HG02840 (cell line): ENCODE measurements around the gene PPP1R9A.

Experiments used
- ATAC-seq: cut with Tn5 transposase; IDR thresholded peaks from one replicate; pipeline ENCODE4 v1.9.1; 2021; ENCODE audit warnings: mild to moderate bottlenecking, moderate library complexity, moderate number of reproducible peaks; ENCODE audit not compliant: unreplicated experiment, low FRiP score

The PPP1R9A gene

GRCh38 chr7:94907026-94907810 lies at the start of gene PPP1R9A:
TSS of gene PPP1R9A (plus strand) at chr7:94907594. CDS start at chr7:94910114, 2,520 bp downstream.
- no peak for ATAC-seq

- no peak for ATAC-seq
Measured at GRCh38 chr7:94871132-94871531, 36.3 kb upstream of the PPP1R9A start.

- ATAC-seq, result no peak
Measured at GRCh38 chr7:94873239-94873638, 34.2 kb upstream of the PPP1R9A start.

- no peak for ATAC-seq
Measured at GRCh38 chr7:94874036-94874785, 33.2 kb upstream of the PPP1R9A start.

- ATAC-seq, result no peak
Measured at GRCh38 chr7:94875201-94875600, 32.2 kb upstream of the PPP1R9A start.

GRCh38 chr7:94877731-94878670 lies 29.4 kb upstream of the PPP1R9A start:
- no peak for ATAC-seq

GRCh38 chr7:94882891-94883290 lies 24.5 kb upstream of the PPP1R9A start:
- ATAC-seq, result no peak

DNA sequence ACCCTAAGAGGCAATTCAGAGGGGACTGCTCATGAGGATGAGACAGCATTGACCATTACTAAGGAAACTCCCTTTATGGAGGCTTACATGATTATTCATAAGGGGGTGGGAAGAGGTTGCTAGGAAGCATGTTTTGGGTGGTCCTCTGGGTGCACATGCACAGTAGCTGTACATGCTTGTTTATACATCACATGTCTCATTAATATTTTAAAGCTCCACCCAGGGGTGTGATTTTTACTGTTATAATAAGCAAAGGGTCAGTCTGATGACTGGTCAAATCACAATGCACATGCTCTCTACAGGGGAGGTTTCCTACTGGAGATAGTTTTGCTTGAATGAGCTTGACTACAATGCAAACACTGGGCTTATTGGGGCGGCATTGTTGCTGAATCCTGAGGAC lies 23.8 kb upstream of the PPP1R9A start:
- no peak for ATAC-seq

- ATAC-seq, result no peak
Measured at GRCh38 chr7:94888551-94888950, 18.8 kb upstream of the PPP1R9A start.

GRCh38 chr7:94888995-94889523 lies 18.3 kb upstream of the PPP1R9A start:
- ATAC-seq, result no peak

DNA sequence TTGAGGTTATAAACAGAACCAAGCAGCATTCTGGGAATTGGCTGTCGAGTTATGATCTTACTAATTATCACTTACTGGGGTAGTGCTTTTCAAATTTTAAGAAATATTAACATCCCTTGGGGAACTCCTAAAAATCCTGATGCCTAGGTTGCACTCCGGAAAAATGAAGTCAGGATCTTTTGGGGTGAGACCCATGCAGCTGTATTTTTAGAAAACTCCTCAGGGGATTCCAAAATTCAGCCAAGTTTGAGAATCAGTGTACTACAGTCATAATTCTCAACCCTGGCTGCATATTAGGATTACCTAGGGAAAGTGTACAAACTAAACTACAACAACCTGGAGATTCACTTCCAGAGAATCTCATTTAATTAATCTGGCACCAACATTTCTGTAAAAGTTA lies 17.2 kb upstream of the PPP1R9A start:
- no peak for ATAC-seq

DNA sequence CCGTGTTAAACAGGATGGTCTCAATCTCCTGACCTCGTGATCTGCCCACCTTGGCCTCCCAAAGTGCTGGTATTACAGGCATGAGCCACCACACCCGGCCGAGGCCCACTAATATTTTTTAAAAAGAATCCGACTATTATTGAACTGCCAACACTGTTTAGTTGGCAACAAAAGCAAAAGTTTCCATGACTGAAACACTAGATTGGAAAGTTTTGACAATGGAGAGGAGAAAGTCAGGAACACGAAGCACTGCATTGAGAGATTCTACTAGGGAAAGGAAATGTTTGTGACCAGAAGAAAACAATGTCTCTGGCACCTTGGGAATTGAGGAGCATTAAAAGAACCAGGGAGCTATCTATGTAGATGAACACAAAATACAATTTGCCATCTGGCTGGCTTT lies 13.7 kb upstream of the PPP1R9A start:
- no peak for ATAC-seq

DNA sequence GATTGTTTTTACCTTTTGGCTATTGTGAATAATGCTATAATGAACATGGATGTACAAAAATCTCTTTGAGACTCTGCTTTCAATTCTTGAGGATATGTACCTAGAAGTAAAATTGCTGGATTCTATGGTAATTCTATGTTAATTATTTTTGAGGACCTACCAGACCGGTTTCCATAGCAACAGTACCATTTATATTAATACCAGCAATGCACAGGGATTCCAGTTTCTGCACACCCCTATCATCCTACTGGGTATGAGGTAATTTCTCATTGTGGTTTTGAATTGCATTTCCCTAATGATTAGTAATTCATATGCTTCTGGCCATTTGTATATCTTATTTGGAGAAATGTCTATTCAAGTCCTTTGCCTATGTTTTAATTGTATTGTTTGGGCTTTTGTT lies 9.9 kb upstream of the PPP1R9A start:
- no peak for ATAC-seq

DNA sequence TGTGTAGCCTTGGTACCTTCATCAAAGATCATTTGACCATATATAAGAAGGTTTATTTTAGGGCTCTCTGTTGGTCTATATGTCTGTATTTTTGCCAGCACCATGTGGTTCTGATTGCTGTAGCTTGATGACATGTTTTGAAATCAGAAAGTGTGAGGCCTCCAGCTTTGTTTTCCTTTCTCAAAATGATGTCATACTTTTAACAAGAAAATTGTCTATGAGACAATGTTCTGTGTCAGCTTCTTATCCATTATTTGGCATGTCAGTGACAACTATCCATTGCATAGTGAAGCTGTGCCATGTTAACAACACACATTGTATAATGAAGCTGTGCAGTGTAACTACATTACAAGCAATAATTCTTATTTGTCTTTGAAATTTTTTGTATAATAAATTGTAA lies 9.1 kb upstream of the PPP1R9A start:
- ATAC-seq, result no peak

- no peak for ATAC-seq
Measured at GRCh38 chr7:94901981-94902380, 5.4 kb upstream of the PPP1R9A start.

DNA sequence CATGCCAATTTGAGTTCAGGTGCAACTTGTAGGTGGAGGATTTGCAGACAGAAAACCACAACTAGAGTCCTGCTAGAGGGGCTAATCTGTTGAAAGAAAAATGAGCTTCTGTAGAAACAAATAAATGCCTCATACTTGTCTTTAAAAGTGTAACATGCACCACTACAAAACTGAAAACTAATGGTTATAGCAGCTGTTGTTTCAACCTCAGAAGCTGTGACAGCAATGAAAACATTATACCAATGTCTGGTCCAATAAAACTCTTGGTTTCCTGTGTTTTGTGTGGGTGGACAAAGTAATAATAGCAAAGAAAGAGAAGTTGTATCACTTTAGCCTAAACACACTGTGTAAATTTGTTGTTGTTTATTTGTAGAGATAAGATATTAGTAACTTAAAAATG lies 3.4 kb upstream of the PPP1R9A start:
- ATAC-seq, result no peak

DNA sequence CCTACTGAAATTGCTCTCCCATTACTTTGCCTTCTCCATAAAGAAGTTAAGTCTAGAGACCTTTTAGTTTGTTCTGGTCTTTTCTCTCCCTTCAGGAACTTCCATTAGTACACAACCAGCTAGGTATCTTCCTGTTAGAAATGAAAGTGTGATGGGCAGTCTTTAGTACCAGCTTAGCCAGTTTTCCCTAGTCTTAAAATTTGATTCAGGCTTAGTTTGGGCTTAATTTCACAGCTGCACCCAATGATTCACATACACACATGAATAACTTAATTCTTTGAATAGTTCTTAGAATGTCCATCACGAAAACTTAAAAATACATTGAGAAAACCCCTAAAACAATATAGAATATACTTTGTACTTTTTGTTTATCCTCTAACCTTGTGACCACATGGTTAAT lies 2.4 kb upstream of the PPP1R9A start:
- no peak for ATAC-seq

- ATAC-seq, result no peak
Measured at GRCh38 chr7:94906065-94906851, 1.1 kb upstream of the PPP1R9A start.

- no peak for ATAC-seq
Measured at GRCh38 chr7:94907811-94908322, 473 bp downstream of the PPP1R9A start.
